H1 (cell line): ENCODE results near the gene C19orf85. TPM values are rescaled to one million over a fixed set of nuclear protein-coding genes. Genes with fewer than 3 reads are reported as not detected.

Experiments used
- CTBP2 ChIP-seq: IDR thresholded peaks from 2 replicates; pipeline ENCODE4 v1.7.0; 2011; ENCODE audit warnings: borderline replicate concordance, mild to moderate bottlenecking, moderate library complexity, mixed read lengths, low read length; ENCODE audit not compliant: insufficient read depth, insufficient read length
- PHF8 ChIP-seq: fragments of 200-600 bp; sonication (generic); conservative IDR thresholded peaks from 2 replicates; pipeline ENCODE4 v1.7.1; 2012; ENCODE audit warnings: low read depth, mild to moderate bottlenecking, inconsistent platforms, low read length, moderate library complexity
- POU5F1 ChIP-seq: IDR thresholded peaks from 2 replicates; pipeline ENCODE4 v1.6.1; 2011; ENCODE audit warnings: low read depth, mild to moderate bottlenecking, low read length, moderate library complexity
- SIX5 ChIP-seq: IDR thresholded peaks from 2 replicates; pipeline ENCODE4 v1.6.1; 2011; ENCODE audit warnings: mild to moderate bottlenecking, low read depth, low read length
- SUZ12 ChIP-seq: fragments of 200-600 bp; sonication (generic); IDR thresholded peaks from 2 replicates; pipeline ENCODE4 v1.6.1; 2012; ENCODE audit warnings: mild to moderate bottlenecking, inconsistent platforms, low read length, moderate library complexity, mixed read lengths
- TCF12 ChIP-seq: IDR thresholded peaks from 2 replicates; pipeline ENCODE4 v1.6.1; 2011; ENCODE audit warnings: low read depth, mild to moderate bottlenecking, low read length
- ZNF274 ChIP-seq: IDR thresholded peaks from 2 replicates; pipeline ENCODE4 v1.7.0; 2012; ENCODE audit warnings: low read length, borderline replicate concordance; ENCODE audit errors: extremely low read depth
- polyA plus RNA-seq, 7 experiments: library from polyadenylated mRNA; depleted of rRNA in 3 of 7; stranded (reverse) in 5 of 7; unstranded in 2 of 7; fragments of >200 nt in 5 of 7; fragments of 200-250 nt in 2 of 7; gene quantifications; 1 replicate in 5 of 7; 2 replicates in 1 of 7; 4 replicates in 1 of 7; pipeline versions ENCODE4 v1.2.1 to v1.2.3, GENCODE V29; 2011 to 2013; ENCODE audit warnings: missing spikeins in 2 of 7, mixed read lengths in 2 of 7
- total RNA-seq: library from RNA; stranded (reverse); fragmentation: NEBNext Ultra II Directional; extraction: Animal tissue kit (Norgen Biotek cat#: 25700); gene quantifications from 2 replicates; pipeline ENCODE4 v1.2.1, GENCODE V29; 2021
- TF ChIP-seq, protein P1 (sequence below), 3 experiments: IDR thresholded peaks; 1 replicate in 2 of 3; 2 replicates in 1 of 3; pipeline versions ENCODE4 v1.5.1 to v1.6.1; 2011; ENCODE audit warnings: low read length in 3 of 3, mild to moderate bottlenecking in 3 of 3, inconsistent platforms in 2 of 3, low read depth in 1 of 3, moderate library complexity in 1 of 3; ENCODE audit not compliant: insufficient read depth in 1 of 3; ENCODE audit errors: control extremely low read depth in 1 of 3
- TF ChIP-seq, protein P2 (sequence below): IDR thresholded peaks from 2 replicates; pipeline ENCODE4 v1.6.1; 2012; ENCODE audit warnings: inconsistent platforms

Gene C19orf85
- total and polyA plus RNA-seq, 2 of the 8 experiments (the other 6 are each of a cell fraction or from before 2014, with no cell fraction given) = 2.2 to 3.2 TPM

DNA sequence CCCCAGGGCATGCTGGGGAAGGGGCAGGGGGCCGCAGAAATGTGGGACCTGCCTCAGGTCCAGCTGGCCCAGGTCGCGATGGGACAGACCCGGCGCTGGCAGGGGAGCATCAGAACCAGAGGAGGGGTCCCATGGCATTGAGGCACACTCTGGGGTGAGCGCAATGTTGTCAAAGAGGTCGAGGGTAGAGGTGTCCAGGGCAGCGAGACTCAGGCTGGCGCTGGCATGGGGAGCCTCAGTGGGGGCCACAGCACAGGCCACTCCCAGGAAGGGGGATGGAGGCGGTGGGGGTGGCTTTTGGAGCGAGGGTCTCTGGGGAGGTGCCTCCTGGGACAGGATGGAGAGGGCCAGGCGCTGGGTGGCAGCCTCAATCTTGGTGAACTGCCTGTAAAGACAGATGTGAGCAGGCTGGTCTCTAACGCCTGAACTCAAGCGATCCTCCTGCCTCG lies 944 bp downstream of the C19orf85 start (continued):
- TF ChIP-seq, protein P1, sequence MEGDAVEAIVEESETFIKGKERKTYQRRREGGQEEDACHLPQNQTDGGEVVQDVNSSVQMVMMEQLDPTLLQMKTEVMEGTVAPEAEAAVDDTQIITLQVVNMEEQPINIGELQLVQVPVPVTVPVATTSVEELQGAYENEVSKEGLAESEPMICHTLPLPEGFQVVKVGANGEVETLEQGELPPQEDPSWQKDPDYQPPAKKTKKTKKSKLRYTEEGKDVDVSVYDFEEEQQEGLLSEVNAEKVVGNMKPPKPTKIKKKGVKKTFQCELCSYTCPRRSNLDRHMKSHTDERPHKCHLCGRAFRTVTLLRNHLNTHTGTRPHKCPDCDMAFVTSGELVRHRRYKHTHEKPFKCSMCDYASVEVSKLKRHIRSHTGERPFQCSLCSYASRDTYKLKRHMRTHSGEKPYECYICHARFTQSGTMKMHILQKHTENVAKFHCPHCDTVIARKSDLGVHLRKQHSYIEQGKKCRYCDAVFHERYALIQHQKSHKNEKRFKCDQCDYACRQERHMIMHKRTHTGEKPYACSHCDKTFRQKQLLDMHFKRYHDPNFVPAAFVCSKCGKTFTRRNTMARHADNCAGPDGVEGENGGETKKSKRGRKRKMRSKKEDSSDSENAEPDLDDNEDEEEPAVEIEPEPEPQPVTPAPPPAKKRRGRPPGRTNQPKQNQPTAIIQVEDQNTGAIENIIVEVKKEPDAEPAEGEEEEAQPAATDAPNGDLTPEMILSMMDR (IDR thresholded peaks at IDR 0.05; ENCODE audit: control extremely low read depth in 1 of 3, insufficient read depth in 1 of 3, low read depth in 1 of 3, low read length in 3 of 3) = no peak
- TF ChIP-seq ZNF274 (no peak), CTBP2 (no peak), TCF12 (no peak), SIX5 (no peak), SUZ12 (no peak), PHF8 (no peak), POU5F1 (no peak)
- TF ChIP-seq, protein P2, sequence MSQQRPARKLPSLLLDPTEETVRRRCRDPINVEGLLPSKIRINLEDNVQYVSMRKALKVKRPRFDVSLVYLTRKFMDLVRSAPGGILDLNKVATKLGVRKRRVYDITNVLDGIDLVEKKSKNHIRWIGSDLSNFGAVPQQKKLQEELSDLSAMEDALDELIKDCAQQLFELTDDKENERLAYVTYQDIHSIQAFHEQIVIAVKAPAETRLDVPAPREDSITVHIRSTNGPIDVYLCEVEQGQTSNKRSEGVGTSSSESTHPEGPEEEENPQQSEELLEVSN = no peak
